ENCODE data around the gene SPRN. TPM values are rescaled to one million over a fixed set of nuclear protein-coding genes. Genes with fewer than 3 reads are reported as not detected.
"Not testable (repeated sequence)": the region's sequence is repeated elsewhere in the genome, so short reads cannot be mapped to it uniquely, and the experiment has no call there.

SPRN gene
- total RNA-seq, 1 donor from 2014 or later, result not detected

DNA sequence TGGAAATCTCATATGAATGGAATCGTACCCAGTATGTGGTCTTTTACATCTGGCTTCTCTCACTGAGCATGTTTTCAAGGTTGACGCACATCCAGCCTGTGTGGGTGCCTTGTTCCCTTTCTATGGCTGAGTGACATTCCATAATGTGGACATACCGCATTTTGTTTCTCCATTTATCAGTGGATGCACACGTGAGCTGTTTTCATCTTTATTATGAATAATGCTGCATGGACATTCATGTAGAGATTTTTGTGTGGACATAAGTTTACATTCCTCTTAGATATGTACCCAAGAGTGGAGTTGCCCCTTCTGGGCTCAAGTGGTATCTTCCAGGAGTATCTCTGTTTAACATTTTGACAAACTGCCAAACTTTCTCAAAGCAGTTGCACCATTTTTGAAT lies 28.0 kb upstream of the SPRN start:
- intact Hi-C loops (cut with micrococcal nuclease), result no loop called here
- Mint-ChIP-seq H3K9me3 (peaks cover 22% of the 10 kb centered on the region), H3K4me3 (ENCODE audit: low read depth) (no peak overlapping the region), H3K27ac (no peak overlapping the region), H3K36me3 (ENCODE audit: low read depth) (peaks cover 6% of the 10 kb centered on the region), H3K27me3 (ENCODE audit: low read depth) (peaks cover 4% of the 10 kb centered on the region), H3K4me1 (ENCODE audit: low read depth) (no peaks in the 10 kb centered on the region)
- no peak for DNase-seq (ENCODE audit: low spot score)

GRCh38 chr10:133451346-133451745 lies 26.9 kb upstream of the SPRN start:
- no peak overlapping the region for H3K27ac Mint-ChIP-seq
- intact Hi-C loops (cut with micrococcal nuclease), result no loop called here
- peaks cover 32% of the 10 kb centered on the region for H3K9me3 Mint-ChIP-seq
- H3K4me3 Mint-ChIP-seq (ENCODE audit: low read depth), result no peak overlapping the region
- no peaks in the 10 kb centered on the region for H3K4me1 Mint-ChIP-seq (ENCODE audit: low read depth)
- no peak for DNase-seq (ENCODE audit: low spot score)
- peaks cover 13% of the 10 kb centered on the region for H3K36me3 Mint-ChIP-seq (ENCODE audit: low read depth)
- H3K27me3 Mint-ChIP-seq (ENCODE audit: low read depth), result peaks cover 4% of the 10 kb centered on the region

DNA sequence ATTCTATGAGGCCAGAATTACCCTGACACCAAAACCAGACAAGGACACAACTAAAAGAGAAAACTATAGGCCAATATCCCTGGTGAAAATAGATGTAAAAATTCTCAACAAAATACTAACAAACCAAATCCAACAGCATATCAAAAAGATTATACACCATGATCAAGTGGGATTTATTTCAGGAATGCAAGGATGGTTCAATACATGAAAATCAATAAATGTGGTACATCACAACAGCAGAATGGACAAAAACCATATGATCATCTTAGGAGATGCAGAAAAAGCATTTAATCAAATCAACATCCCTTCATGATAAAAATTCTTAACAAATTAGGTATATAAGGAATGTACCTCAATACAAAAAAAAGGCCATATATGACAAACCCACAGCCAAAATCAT lies 23.7 kb upstream of the SPRN start:
- DNase-seq (ENCODE audit: low spot score), result no peak
- no peaks in the 10 kb centered on the region for H3K4me1 Mint-ChIP-seq (ENCODE audit: low read depth)
- H3K36me3 Mint-ChIP-seq (ENCODE audit: low read depth), result peaks cover 17% of the 10 kb centered on the region
- peaks cover 4% of the 10 kb centered on the region for H3K27me3 Mint-ChIP-seq (ENCODE audit: low read depth)
- H3K4me3 Mint-ChIP-seq (ENCODE audit: low read depth), result no peak overlapping the region
- peaks cover 40% of the 10 kb centered on the region for H3K9me3 Mint-ChIP-seq
- no peak overlapping the region for H3K27ac Mint-ChIP-seq
- intact Hi-C loops (cut with micrococcal nuclease), result no loop called here

DNA sequence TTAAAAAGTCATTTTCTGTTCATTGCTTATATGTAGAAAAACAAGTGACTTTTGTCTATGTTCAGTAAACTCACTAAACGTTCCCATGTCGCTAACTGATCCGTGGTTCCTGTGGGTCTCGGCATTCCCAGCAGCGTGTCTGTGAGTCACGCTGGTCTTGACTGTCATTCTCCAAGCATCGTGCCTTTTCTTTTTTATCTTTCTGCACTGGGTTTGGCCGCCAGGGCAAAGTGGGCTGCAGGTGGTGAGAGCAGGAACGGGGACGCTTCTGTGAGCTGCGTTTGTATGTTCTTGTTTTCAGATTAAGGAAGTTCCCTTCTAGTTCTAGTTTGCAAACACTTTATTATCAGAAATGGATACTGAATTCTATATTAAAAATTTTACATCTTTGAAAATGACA lies 22.6 kb upstream of the SPRN start:
- Mint-ChIP-seq H3K27ac (no peak overlapping the region), H3K9me3 (peaks cover 40% of the 10 kb centered on the region), H3K27me3 (ENCODE audit: low read depth) (peaks cover 4% of the 10 kb centered on the region), H3K36me3 (ENCODE audit: low read depth) (peaks cover 17% of the 10 kb centered on the region), H3K4me1 (ENCODE audit: low read depth) (peaks cover 9% of the 10 kb centered on the region), H3K4me3 (ENCODE audit: low read depth) (no peak overlapping the region)
- no peak for DNase-seq (ENCODE audit: low spot score)
- intact Hi-C loops (cut with micrococcal nuclease), result no loop called here

- peaks cover 9% of the 10 kb centered on the region for H3K4me1 Mint-ChIP-seq (ENCODE audit: low read depth)
- peaks cover 1% of the 10 kb centered on the region for H3K27me3 Mint-ChIP-seq (ENCODE audit: low read depth)
- no peak overlapping the region for H3K27ac Mint-ChIP-seq
- DNase-seq (ENCODE audit: low spot score), result no peak
- intact Hi-C loops (cut with micrococcal nuclease), result no loop called here
- no peak overlapping the region for H3K4me3 Mint-ChIP-seq (ENCODE audit: low read depth)
- peaks cover 17% of the 10 kb centered on the region for H3K36me3 Mint-ChIP-seq (ENCODE audit: low read depth)
- peaks cover 40% of the 10 kb centered on the region for H3K9me3 Mint-ChIP-seq
Measured at GRCh38 chr10:133445751-133446708, 21.6 kb upstream of the SPRN start.

DNA sequence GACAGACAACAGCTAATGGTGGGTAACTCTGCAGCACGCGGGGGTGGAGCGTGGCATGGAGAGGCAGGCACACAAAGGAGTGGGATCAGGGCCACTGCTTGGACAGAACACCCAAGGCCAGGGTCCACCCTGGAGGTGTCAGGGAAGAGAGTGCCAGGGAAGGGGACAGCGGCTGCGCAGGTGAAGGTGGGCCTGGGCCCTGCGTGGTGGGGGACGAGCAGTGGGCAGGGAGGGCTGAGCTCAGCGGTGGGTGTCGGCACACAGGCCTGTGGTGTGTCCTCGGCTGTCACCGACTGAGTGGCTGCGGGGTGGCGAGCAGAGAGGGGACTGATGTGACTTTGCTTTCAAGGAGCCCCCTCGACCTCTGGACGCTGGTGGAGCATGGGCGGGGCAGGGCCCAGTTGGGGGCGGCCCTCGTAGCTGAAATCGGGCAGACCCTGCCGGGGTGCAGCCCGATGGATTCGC lies 20.9 kb upstream of the SPRN start:
- Mint-ChIP-seq H3K27me3 (ENCODE audit: low read depth) (peaks cover 1% of the 10 kb centered on the region), H3K36me3 (ENCODE audit: low read depth) (peaks cover 17% of the 10 kb centered on the region), H3K4me3 (ENCODE audit: low read depth) (no peak overlapping the region), H3K9me3 (peaks cover 40% of the 10 kb centered on the region), H3K27ac (no peak overlapping the region), H3K4me1 (ENCODE audit: low read depth) (peaks cover 9% of the 10 kb centered on the region)
- DNase-seq (ENCODE audit: low spot score), result no peak
- intact Hi-C loops (cut with micrococcal nuclease), result no loop called here

DNA sequence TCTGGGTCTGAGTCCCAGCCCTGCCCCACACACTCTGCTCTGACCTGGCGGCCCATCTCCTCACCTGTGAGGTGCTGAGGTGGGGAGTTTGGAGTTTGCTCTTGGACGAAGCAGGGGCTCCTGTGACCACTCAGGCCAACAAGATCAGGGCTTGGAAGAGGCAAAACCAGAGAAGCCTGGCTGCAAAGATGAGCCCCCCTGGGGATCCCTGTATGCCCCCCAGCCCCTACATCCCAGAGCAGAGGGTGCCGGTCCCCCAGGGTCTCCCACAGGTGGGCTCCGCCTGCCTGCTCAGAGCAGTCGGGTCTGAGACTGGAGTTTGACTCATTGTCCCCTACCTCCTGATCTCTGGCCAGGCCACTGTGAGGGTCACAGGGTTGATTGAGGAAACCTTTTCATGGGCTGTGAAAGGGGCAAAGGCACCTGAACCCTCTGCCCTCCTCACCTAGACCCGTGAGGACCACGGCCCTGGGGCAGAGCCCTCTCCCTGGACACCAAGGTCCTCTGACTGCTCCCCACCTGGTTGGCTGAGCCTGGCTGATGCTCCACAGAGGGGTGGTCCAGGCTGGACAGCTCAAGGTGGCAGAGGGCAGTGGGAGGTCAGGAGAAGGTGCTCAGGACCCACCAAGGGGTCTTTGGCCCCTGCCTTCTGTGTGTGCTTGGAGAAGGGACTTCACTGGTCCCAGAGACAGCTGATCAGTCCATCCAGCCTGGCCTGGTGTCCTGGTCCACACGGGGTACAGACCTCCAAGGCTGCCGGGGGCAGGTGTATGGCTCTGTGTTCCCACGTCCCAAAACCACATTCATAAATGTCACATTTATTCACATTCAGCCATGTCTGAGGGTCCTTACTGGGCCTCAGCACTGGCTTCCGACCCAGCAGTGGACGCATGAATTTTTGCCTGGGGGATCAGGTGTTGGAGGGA lies 20.2 kb upstream of the SPRN start:
- H3K9me3 Mint-ChIP-seq, result peaks cover 40% of the 10 kb centered on the region
- intact Hi-C loops (cut with micrococcal nuclease), result no loop called here
- peaks cover 17% of the 10 kb centered on the region for H3K36me3 Mint-ChIP-seq (ENCODE audit: low read depth)
- H3K27ac Mint-ChIP-seq, result no peak overlapping the region
- peaks cover 9% of the 10 kb centered on the region for H3K4me1 Mint-ChIP-seq (ENCODE audit: low read depth)
- no peak overlapping the region for H3K4me3 Mint-ChIP-seq (ENCODE audit: low read depth)
- DNase-seq (ENCODE audit: low spot score), result no peak
- peaks cover 1% of the 10 kb centered on the region for H3K27me3 Mint-ChIP-seq (ENCODE audit: low read depth)

DNA sequence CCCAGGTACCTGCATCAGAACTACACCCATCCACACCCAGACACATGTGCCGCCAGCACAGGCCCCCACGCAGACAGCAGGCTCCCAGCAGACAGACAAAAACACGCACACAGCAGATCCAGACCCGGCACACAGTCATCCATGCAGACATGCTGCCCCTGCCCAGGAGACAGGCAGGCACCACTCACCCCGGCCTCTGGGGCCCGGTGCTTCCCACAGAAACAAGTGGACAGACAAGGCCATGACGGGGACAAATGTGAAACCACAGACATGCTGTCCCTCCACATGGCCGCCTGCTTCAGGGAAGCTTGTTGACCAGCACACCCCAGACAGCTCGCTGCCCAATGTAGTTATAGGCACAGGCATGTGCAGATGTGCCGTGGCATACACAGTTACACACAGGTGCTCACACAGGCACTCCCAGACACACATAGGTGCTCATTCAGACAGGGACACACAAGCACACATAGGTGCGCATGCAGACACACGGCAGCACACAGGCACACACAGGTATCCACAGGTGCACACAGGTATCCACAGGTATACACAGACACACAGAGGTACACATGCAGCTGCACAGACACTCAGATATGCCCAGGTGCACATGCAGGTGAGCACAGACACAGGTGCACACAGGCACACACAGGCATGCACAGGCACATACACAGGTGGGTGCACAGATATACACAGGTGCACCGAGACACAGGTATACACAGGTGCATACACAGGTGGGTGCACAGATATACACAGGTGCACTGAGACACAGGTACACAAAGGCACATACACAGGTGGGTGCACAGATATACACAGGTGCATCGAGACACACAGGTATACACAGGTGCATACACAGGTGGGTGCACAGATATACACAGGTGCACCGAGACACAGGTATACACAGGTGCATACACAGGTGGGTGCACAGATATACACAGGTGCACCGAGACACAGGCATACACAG lies 18.8 kb upstream of the SPRN start:
- H3K4me3 Mint-ChIP-seq (ENCODE audit: low read depth), result no peak overlapping the region
- H3K27ac Mint-ChIP-seq, result no peak overlapping the region
- intact Hi-C loops (cut with micrococcal nuclease), result no loop called here
- H3K4me1 Mint-ChIP-seq (ENCODE audit: low read depth), result peaks cover 11% of the 10 kb centered on the region
- peaks cover 17% of the 10 kb centered on the region for H3K36me3 Mint-ChIP-seq (ENCODE audit: low read depth)
- no peak for DNase-seq (ENCODE audit: low spot score)
- peaks cover 26% of the 10 kb centered on the region for H3K9me3 Mint-ChIP-seq
- H3K27me3 Mint-ChIP-seq (ENCODE audit: low read depth), result no peaks in the 10 kb centered on the region

GRCh38 chr10:133442191-133442966 lies 18.0 kb upstream of the SPRN start:
- Mint-ChIP-seq H3K4me3 (ENCODE audit: low read depth) (no peak overlapping the region), H3K9me3 (peaks cover 18% of the 10 kb centered on the region), H3K36me3 (ENCODE audit: low read depth) (peaks cover 10% of the 10 kb centered on the region), H3K27ac (no peak overlapping the region), H3K27me3 (ENCODE audit: low read depth) (peaks cover under 1% of the 10 kb centered on the region), H3K4me1 (ENCODE audit: low read depth) (peaks cover 11% of the 10 kb centered on the region)
- intact Hi-C loops (cut with micrococcal nuclease), result no loop called here
- DNase-seq (ENCODE audit: low spot score), result no peak

DNA sequence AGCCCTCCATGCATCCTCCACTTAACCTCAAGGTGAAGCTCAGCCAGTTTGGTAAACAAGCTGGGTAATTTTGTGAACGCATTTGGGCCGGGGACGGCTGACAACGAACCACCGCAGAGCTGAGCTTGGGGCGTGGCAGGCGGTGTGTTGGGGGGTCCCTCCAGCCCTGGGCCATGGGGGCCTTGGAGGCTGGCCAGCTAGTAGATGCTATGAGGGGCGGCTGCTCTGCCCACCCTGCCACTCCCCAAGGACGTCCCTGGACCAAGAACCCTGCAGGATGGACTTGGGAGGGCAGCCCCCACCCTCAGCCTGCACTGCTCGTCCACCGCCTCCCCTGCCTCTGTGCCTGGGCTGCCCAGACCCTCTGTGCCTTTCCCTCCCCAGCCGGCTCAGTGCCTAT lies 17.4 kb upstream of the SPRN start:
- DNase-seq (ENCODE audit: low spot score), result no peak
- Mint-ChIP-seq H3K4me1 (ENCODE audit: low read depth) (peaks cover 11% of the 10 kb centered on the region), H3K27ac (no peak overlapping the region), H3K9me3 (peaks cover 12% of the 10 kb centered on the region), H3K4me3 (ENCODE audit: low read depth) (no peak overlapping the region), H3K27me3 (ENCODE audit: low read depth) (peaks cover 5% of the 10 kb centered on the region), H3K36me3 (ENCODE audit: low read depth) (peaks cover 8% of the 10 kb centered on the region)
- intact Hi-C loops (cut with micrococcal nuclease), result no loop called here

DNA sequence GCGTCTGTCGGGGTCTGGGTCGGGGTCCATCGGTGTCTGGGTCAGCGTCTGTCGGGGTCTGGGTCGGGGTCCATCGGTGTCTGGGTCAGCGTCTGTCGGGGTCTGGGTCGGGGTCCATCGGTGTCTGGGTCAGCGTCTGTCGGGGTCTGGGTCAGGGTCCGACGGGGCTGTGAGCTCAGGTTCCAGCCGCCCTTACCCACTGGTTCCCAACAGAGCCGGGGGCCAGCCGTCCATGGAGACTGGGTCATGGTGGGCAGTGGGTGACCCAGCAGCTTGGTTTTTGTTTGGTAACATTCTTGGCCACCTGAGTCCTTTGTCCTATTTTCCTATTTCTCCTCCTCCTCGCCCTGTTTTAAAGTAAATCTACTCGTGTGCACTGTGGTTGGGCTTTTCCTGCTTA lies 16.9 kb upstream of the SPRN start:
- H3K27me3 Mint-ChIP-seq (ENCODE audit: low read depth); H3K36me3 Mint-ChIP-seq (ENCODE audit: low read depth); intact Hi-C loops (cut with micrococcal nuclease); H3K9me3 Mint-ChIP-seq; H3K4me3 Mint-ChIP-seq (ENCODE audit: low read depth); DNase-seq (ENCODE audit: low spot score); H3K27ac Mint-ChIP-seq: not testable (repeated sequence)
- peaks cover 11% of the 10 kb centered on the region for H3K4me1 Mint-ChIP-seq (ENCODE audit: low read depth)
